Measurements from ENCODE around the gene DYNC2H1.

DNA sequence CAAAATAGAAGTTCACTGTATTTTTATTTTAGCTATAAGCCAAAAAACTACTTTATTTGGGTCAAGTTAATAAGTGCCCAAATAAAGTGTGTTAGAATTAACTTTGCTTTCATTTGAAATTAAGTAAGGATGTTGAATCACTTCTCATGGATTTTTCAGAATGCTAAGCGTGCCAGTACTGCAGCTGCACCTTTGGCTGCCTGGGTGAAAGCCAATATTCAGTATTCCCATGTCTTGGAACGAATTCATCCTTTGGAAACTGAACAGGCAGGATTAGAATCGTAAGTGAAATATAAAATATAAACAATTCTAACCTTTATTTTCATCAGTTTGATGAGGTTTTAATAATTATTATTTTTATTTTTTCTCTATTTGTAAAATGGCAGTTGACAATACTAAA is 113.6 kb downstream of the DYNC2H1 start:
- TF ChIP-seq, protein P1, sequence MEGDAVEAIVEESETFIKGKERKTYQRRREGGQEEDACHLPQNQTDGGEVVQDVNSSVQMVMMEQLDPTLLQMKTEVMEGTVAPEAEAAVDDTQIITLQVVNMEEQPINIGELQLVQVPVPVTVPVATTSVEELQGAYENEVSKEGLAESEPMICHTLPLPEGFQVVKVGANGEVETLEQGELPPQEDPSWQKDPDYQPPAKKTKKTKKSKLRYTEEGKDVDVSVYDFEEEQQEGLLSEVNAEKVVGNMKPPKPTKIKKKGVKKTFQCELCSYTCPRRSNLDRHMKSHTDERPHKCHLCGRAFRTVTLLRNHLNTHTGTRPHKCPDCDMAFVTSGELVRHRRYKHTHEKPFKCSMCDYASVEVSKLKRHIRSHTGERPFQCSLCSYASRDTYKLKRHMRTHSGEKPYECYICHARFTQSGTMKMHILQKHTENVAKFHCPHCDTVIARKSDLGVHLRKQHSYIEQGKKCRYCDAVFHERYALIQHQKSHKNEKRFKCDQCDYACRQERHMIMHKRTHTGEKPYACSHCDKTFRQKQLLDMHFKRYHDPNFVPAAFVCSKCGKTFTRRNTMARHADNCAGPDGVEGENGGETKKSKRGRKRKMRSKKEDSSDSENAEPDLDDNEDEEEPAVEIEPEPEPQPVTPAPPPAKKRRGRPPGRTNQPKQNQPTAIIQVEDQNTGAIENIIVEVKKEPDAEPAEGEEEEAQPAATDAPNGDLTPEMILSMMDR (IDR thresholded peaks at IDR 0.05) = no peak
- no peak for TF ChIP-seq EZH2phosphoT487 (IDR thresholded peaks at IDR 0.05)
- TF ChIP-seq EZH2 (IDR thresholded peaks at IDR 0.05) = no peak
